Naive thymus-derived CD4-positive, alpha-beta T cell (primary cell): ENCODE results near the gene ROBO2. TPM values are rescaled to one million over a fixed set of nuclear protein-coding genes. Genes with fewer than 3 reads are reported as not detected.

ENCODE experiments used
- ATAC-seq: fragments of 150-1000 bp; cut with Tn5 transposase; 2 replicates; pipeline ENCODE4 v1.10.0; 2021; ENCODE audit warnings: mild to moderate bottlenecking, moderate library complexity
- CTCF ChIA-PET: fragments of 350-600 bp; sonication (Branson Sonifier 250); formaldehyde crosslinking; loops from one replicate; lab custom pipeline; 2021; ENCODE audit warnings: antibody characterized with exemption; lab: Charles Lee
- POLR2A ChIA-PET: fragments of 350-600 bp; sonication (Branson Sonifier 250); formaldehyde crosslinking; loops from one replicate; lab custom pipeline; 2021; ENCODE audit warnings: antibody characterized with exemption, inconsistent platforms; lab: Charles Lee
- DNase-seq, 9 donors: peaks; one replicate each; pipeline versions ENCODE4 v3.0.0 to v3.0.0-alpha.2; 2020 to 2022; ENCODE audit warnings: mixed read lengths in 1 of 9
- H3K27ac ChIP-seq: one replicate; pipeline ENCODE4 v1.7.0; 2013; ENCODE audit warnings: mild to moderate bottlenecking, low read depth, low read length, moderate library complexity
- H3K27me3 ChIP-seq, 2 donors: one replicate each; pipeline ENCODE4 v1.7.0; 2013; ENCODE audit warnings: low read length in 2 of 2, mild to moderate bottlenecking in 2 of 2, moderate library complexity in 2 of 2; ENCODE audit not compliant: control insufficient read depth in 2 of 2, insufficient read depth in 2 of 2
- H3K36me3 ChIP-seq, 3 experiments: 1 replicate in 2 of 3; 2 replicates in 1 of 3; pipeline ENCODE4 v1.7.0; 2013; ENCODE audit warnings: low read length in 3 of 3, mild to moderate bottlenecking in 3 of 3, moderate library complexity in 1 of 3; ENCODE audit not compliant: insufficient read depth in 3 of 3, control insufficient read depth in 2 of 3
- H3K4me1 ChIP-seq, 2 donors: one replicate each; pipeline ENCODE4 v1.7.0; 2013; ENCODE audit warnings: low read length in 2 of 2, mild to moderate bottlenecking in 2 of 2, moderate library complexity in 1 of 2; ENCODE audit not compliant: control insufficient read depth in 2 of 2, insufficient read depth in 2 of 2
- H3K4me3 ChIP-seq: 2 replicates; pipeline ENCODE4 v1.7.0; 2013; ENCODE audit warnings: mild to moderate bottlenecking, low read length
- H3K9me3 ChIP-seq, 3 experiments: 1 replicate in 2 of 3; 2 replicates in 1 of 3; pipeline ENCODE4 v1.7.0; 2013; ENCODE audit warnings: low read length in 3 of 3; ENCODE audit not compliant: control insufficient read depth in 2 of 3
- H3K27ac Mint-ChIP-seq, 9 donors: one replicate each; pipeline ENCODE4 v1.8.0; 2020 to 2022; ENCODE audit warnings: mixed read lengths in 9 of 9, mild to moderate bottlenecking in 8 of 9, moderate library complexity in 5 of 9, inconsistent platforms in 2 of 9
- H3K27me3 Mint-ChIP-seq, 5 donors: one replicate each; pipeline ENCODE4 v1.8.0; 2021 to 2022; ENCODE audit warnings: mixed read lengths in 5 of 5, mild to moderate bottlenecking in 1 of 5
- H3K36me3 Mint-ChIP-seq, 5 donors: one replicate each; pipeline ENCODE4 v1.8.0; 2020 to 2022; ENCODE audit warnings: mixed read lengths in 5 of 5, mild to moderate bottlenecking in 3 of 5, inconsistent platforms in 1 of 5
- H3K4me1 Mint-ChIP-seq, 7 donors: one replicate each; pipeline ENCODE4 v1.8.0; 2020 to 2022; ENCODE audit warnings: mixed read lengths in 7 of 7, mild to moderate bottlenecking in 3 of 7, inconsistent platforms in 1 of 7
- H3K4me3 Mint-ChIP-seq, 10 donors: one replicate each; pipeline ENCODE4 v1.8.0; 2020 to 2022; ENCODE audit warnings: mild to moderate bottlenecking in 10 of 10, mixed read lengths in 10 of 10, moderate library complexity in 6 of 10, inconsistent platforms in 2 of 10
- H3K9me3 Mint-ChIP-seq, 11 donors: one replicate each; pipeline ENCODE4 v1.8.0; 2020 to 2022; ENCODE audit warnings: mixed read lengths in 11 of 11, mild to moderate bottlenecking in 4 of 11, inconsistent platforms in 1 of 11, moderate library complexity in 1 of 11
- intact Hi-C, 2 donors: fragments of 100-400 bp; cut with micrococcal nuclease; formaldehyde crosslinking; loops; one replicate each; pipeline ENCODE4 v1.15.1; 2023
- polyA plus RNA-seq, 2 donors: library from polyadenylated mRNA; unstranded; fragments of 300-500 nt; fragmentation: Illumina TruSeq; gene quantifications; one replicate each; pipeline ENCODE4 v1.2.3, GENCODE V29; 2021
- total RNA-seq, 6 experiments: library from RNA in 5 of 6; stranded (reverse) in 5 of 6; gene quantifications; 1 replicate in 5 of 6; 2 replicates in 1 of 6; pipeline ENCODE4 v1.2.3 and lab custom pipeline; 2021 to 2026

Gene ROBO2
- total and polyA plus RNA-seq, 7 experiments from 2014 or later: not detected

DNA sequence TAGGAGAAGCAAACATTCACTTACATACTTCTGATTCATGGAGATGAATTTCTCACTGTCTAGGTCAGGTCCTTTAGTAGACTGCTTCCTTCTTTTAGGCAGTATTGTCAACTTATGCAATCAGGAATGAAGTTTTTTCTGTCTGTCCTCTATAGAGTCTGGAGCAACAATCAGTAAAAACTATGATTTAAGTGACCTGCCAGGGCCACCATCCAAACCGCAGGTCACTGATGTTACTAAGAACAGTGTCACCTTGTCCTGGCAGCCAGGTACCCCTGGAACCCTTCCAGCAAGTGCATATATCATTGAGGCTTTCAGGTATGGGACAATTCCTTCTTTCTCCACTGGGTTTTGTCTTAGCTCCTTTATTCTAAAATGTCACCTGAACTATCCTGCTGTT is 523.1 kb downstream of the ROBO2 start:
- intact Hi-C loops: no loop called here
- Histone ChIP-seq H3K4me1 (no peaks in the 10 kb centered on the region), H3K27me3 (no peaks in the 10 kb centered on the region), H3K27ac (no peak overlapping the region), H3K4me3 (no peak overlapping the region), H3K9me3 (no peaks in the 10 kb centered on the region), H3K36me3 (no peaks in the 10 kb centered on the region)
- Mint-ChIP-seq H3K36me3 (no peaks in the 10 kb centered on the region), H3K27me3 (no peaks in the 10 kb centered on the region), H3K4me1 (no peaks in the 10 kb centered on the region), H3K27ac (no peak overlapping the region), H3K9me3 (peaks cover 0 to 26% (median 6%) of the 10 kb centered on the region in 11 donors), H3K4me3 (no peak overlapping the region)
- no peak for ATAC-seq
- CTCF ChIA-PET: no interaction called here
- POLR2A ChIA-PET: no interaction called here
- DNase-seq: no peak

DNA sequence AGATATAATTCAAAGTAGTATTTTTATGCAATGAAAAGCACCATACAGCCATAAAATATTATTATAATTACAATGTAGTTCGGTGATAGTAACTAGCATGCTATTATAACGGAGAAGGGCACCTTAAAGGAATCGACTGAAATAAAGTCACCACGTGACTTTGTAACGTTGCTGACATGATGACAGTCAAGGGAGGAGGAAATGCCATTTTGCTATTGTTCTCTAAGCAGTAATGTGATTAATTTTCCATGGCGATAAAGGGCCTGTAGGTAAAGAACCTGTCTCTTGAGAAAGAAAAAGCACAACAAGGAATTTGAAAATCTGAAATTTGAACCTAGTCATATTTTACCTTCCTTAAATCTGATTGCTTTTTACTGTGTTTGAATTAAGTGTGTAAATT is 526.2 kb downstream of the ROBO2 start:
- H3K27ac Mint-ChIP-seq: no peak overlapping the region
- no peaks in the 10 kb centered on the region for H3K4me1 ChIP-seq
- H3K4me3 ChIP-seq: no peak overlapping the region
- H3K27me3 Mint-ChIP-seq: no peaks in the 10 kb centered on the region
- H3K9me3 Mint-ChIP-seq: peaks cover 0 to 23% (median 5%) of the 10 kb centered on the region in 11 donors
- DNase-seq (no peak), ATAC-seq (no peak)
- H3K27me3 ChIP-seq: no peaks in the 10 kb centered on the region
- no peaks in the 10 kb centered on the region for H3K36me3 ChIP-seq
- H3K4me3 Mint-ChIP-seq: no peak overlapping the region
- ChIA-PET CTCF (no interaction called here), POLR2A (no interaction called here)
- H3K27ac ChIP-seq: no peak overlapping the region
- H3K36me3 Mint-ChIP-seq: no peaks in the 10 kb centered on the region
- H3K9me3 ChIP-seq: no peaks in the 10 kb centered on the region
- no peaks in the 10 kb centered on the region for H3K4me1 Mint-ChIP-seq
- intact Hi-C loops: no loop called here

- H3K27ac ChIP-seq: no peak overlapping the region
- POLR2A ChIA-PET: no interaction called here
- DNase-seq: no peak
- no peaks in the 10 kb centered on the region for H3K9me3 ChIP-seq
- no peak overlapping the region for H3K27ac Mint-ChIP-seq
- no peak for ATAC-seq
- H3K36me3 Mint-ChIP-seq: no peaks in the 10 kb centered on the region
- no peaks in the 10 kb centered on the region for H3K36me3 ChIP-seq
- no peak overlapping the region for H3K4me3 ChIP-seq
- H3K9me3 Mint-ChIP-seq: peaks cover 0 to 20% (median 4%) of the 10 kb centered on the region in 11 donors
- CTCF ChIA-PET: no interaction called here
- H3K27me3 Mint-ChIP-seq: no peaks in the 10 kb centered on the region
- H3K4me1 ChIP-seq: no peaks in the 10 kb centered on the region
- no peak overlapping the region for H3K4me3 Mint-ChIP-seq
- intact Hi-C loops: no loop called here
- H3K4me1 Mint-ChIP-seq: no peaks in the 10 kb centered on the region
- H3K27me3 ChIP-seq: no peaks in the 10 kb centered on the region
These were observed 532.2 kb downstream of the ROBO2 start for GRCh38 chr3:77571971-77572715.

GRCh38 chr3:77577264-77577663 is 537.4 kb downstream of the ROBO2 start:
- ChIA-PET CTCF (no interaction called here), POLR2A (interaction anchor here (0.6 kb wide), 1 partner anchor 643 kb away, joined by 3 read pairs; no protein-coding TSS in a partner anchor)
- no peak overlapping the region for H3K4me3 Mint-ChIP-seq

DNA sequence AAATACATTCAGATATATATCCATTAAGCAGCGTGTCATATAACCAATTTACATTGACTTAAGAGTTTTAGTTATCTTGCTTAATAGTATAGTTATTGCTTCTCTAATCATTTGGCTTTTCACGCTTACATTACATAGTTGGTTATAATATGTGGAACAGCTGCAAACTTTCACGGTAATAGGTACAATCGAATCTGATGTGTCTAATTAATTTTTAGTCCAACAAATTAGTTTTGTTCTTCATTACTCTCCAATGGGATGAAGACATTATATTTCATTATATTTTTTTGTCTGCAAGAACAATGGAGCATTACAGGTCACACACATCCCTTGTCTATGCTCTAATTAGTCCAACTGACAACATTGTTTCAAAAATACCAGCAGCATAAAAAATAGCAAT is 546.3 kb downstream of the ROBO2 start:
- no peak overlapping the region for H3K4me3 ChIP-seq
- H3K36me3 ChIP-seq: no peaks in the 10 kb centered on the region
- H3K9me3 Mint-ChIP-seq: peaks cover 0 to 31% (median 4%) of the 10 kb centered on the region in 11 donors
- intact Hi-C loops: no loop called here
- H3K4me3 Mint-ChIP-seq: no peak overlapping the region
- ChIA-PET POLR2A (no interaction called here), CTCF (no interaction called here)
- H3K36me3 Mint-ChIP-seq: peaks cover 0 to 5% (median 0%) of the 10 kb centered on the region in 5 donors
- no peaks in the 10 kb centered on the region for H3K27me3 ChIP-seq
- H3K27ac Mint-ChIP-seq: no peak overlapping the region
- H3K4me1 Mint-ChIP-seq: no peaks in the 10 kb centered on the region
- H3K4me1 ChIP-seq: no peaks in the 10 kb centered on the region
- H3K27me3 Mint-ChIP-seq: no peaks in the 10 kb centered on the region
- DNase-seq (no peak), ATAC-seq (no peak)
- H3K9me3 ChIP-seq: no peaks in the 10 kb centered on the region
- no peak overlapping the region for H3K27ac ChIP-seq

More at GRCh38 chr3:77577264-77577663, 537.4 kb downstream of the ROBO2 start:
- Histone ChIP-seq H3K4me3 (no peak overlapping the region), H3K9me3 (no peaks in the 10 kb centered on the region), H3K27me3 (no peaks in the 10 kb centered on the region), H3K4me1 (no peaks in the 10 kb centered on the region), H3K36me3 (no peaks in the 10 kb centered on the region), H3K27ac (no peak overlapping the region)
- H3K36me3 Mint-ChIP-seq: no peaks in the 10 kb centered on the region
- ATAC-seq: no peak
- peaks cover 0 to 7% (median 1%) of the 10 kb centered on the region in 11 donors for H3K9me3 Mint-ChIP-seq
- no peaks in the 10 kb centered on the region for H3K27me3 Mint-ChIP-seq
- intact Hi-C loops: no loop called here
- H3K4me1 Mint-ChIP-seq: no peaks in the 10 kb centered on the region
- H3K27ac Mint-ChIP-seq: no peak overlapping the region
- no peak for DNase-seq

DNA sequence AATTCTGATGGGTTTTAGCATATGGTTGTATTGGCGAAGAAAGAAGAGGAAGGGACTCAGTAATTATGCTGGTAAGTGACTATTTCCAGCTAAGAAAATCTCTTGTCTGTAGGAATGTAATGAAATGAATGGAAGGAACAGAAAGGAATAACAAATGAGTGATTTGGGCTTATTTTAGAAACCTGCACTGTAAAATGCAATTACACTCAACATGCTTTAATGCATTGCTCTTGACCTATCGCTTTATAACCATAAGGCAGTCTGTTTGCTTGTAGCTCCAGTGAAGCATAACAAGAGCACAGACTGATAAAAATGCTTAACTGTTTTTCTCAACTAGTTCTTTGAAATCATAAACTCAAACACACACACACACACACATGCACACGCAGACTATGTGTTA is 549.0 kb downstream of the ROBO2 start:
- peaks cover 0 to 20% (median 2%) of the 10 kb centered on the region in 11 donors for H3K9me3 Mint-ChIP-seq
- H3K36me3 Mint-ChIP-seq: no peaks in the 10 kb centered on the region
- no peak for DNase-seq
- ChIA-PET POLR2A (no interaction called here), CTCF (no interaction called here)
- no peak overlapping the region for H3K27ac ChIP-seq
- no peak overlapping the region for H3K4me3 Mint-ChIP-seq
- no peaks in the 10 kb centered on the region for H3K36me3 ChIP-seq
- intact Hi-C loops: no loop called here
- no peaks in the 10 kb centered on the region for H3K4me1 ChIP-seq
- H3K27me3 ChIP-seq: no peaks in the 10 kb centered on the region
- no peak for ATAC-seq
- H3K27ac Mint-ChIP-seq: no peak overlapping the region
- no peaks in the 10 kb centered on the region for H3K9me3 ChIP-seq
- no peaks in the 10 kb centered on the region for H3K27me3 Mint-ChIP-seq
- H3K4me1 Mint-ChIP-seq: no peaks in the 10 kb centered on the region
- H3K4me3 ChIP-seq: no peak overlapping the region

- no peaks in the 10 kb centered on the region for H3K36me3 ChIP-seq
- no peaks in the 10 kb centered on the region for H3K27me3 Mint-ChIP-seq
- CTCF ChIA-PET: no interaction called here
- H3K4me1 ChIP-seq: no peaks in the 10 kb centered on the region
- no peaks in the 10 kb centered on the region for H3K36me3 Mint-ChIP-seq
- no peak overlapping the region for H3K4me3 ChIP-seq
- no peak overlapping the region for H3K4me3 Mint-ChIP-seq
- no peak for DNase-seq
- H3K27ac ChIP-seq: no peak overlapping the region
- peaks cover 0 to 15% (median 2%) of the 10 kb centered on the region in 11 donors for H3K9me3 Mint-ChIP-seq
- no peaks in the 10 kb centered on the region for H3K9me3 ChIP-seq
- POLR2A ChIA-PET: no interaction called here
- ATAC-seq: no peak
- no peaks in the 10 kb centered on the region for H3K4me1 Mint-ChIP-seq
- H3K27ac Mint-ChIP-seq: no peak overlapping the region
- no peaks in the 10 kb centered on the region for H3K27me3 ChIP-seq
- intact Hi-C loops: no loop called here
These were observed 550.3 kb downstream of the ROBO2 start for GRCh38 chr3:77590191-77590590.
